Neuronal stem cell (in vitro differentiated cells): Measurements from ENCODE around the gene PCDHA5.
"Not testable (repeated sequence)": the region's sequence is repeated elsewhere in the genome, so short reads cannot be mapped to it uniquely, and the experiment has no call there.

ENCODE experiments used
- DNase-seq: peaks from one replicate; pipeline ENCODE4 v3.0.0-alpha.2; 2013; ENCODE audit warnings: low spot score
- H2AFZ ChIP-seq: one replicate; pipeline ENCODE4 v1.6.1; 2013; ENCODE audit warnings: mild to moderate bottlenecking, low read length, inconsistent platforms
- H2AK5ac ChIP-seq: 2 replicates; pipeline ENCODE4 v1.6.1; 2013; ENCODE audit warnings: low read depth, mild to moderate bottlenecking, inconsistent platforms, low read length, moderate library complexity, mixed read lengths
- H2BK120ac ChIP-seq: 2 replicates; pipeline ENCODE4 v1.6.1; 2013; ENCODE audit warnings: low read depth, mild to moderate bottlenecking, inconsistent platforms, low read length, moderate library complexity, mixed read lengths
- H2BK12ac ChIP-seq: one replicate; pipeline ENCODE4 v1.6.1; 2013; ENCODE audit warnings: low read length, inconsistent platforms
- H2BK15ac ChIP-seq: 2 replicates; pipeline ENCODE4 v1.6.1; 2013; ENCODE audit warnings: mild to moderate bottlenecking, low read length, inconsistent platforms, mixed read lengths
- H2BK5ac ChIP-seq: one replicate; pipeline ENCODE4 v1.6.1; 2013; ENCODE audit warnings: inconsistent platforms, mild to moderate bottlenecking, low read length, moderate library complexity
- H3K14ac ChIP-seq: one replicate; pipeline ENCODE4 v1.6.1; 2013; ENCODE audit warnings: low read length, inconsistent platforms
- H3K18ac ChIP-seq: 2 replicates; pipeline ENCODE4 v1.6.1; 2013; ENCODE audit warnings: low read length, inconsistent platforms
- H3K23ac ChIP-seq: 2 replicates; pipeline ENCODE4 v1.6.1; 2013; ENCODE audit warnings: low read depth, mild to moderate bottlenecking, mixed read lengths, low read length, inconsistent platforms; ENCODE audit not compliant: poor library complexity
- H3K27ac ChIP-seq: replicated peaks from 3 replicates; pipeline ENCODE4 v1.5.1; 2013; ENCODE audit warnings: low read length, inconsistent platforms
- H3K27me3 ChIP-seq, 3 experiments: 2 replicates each; pipeline ENCODE4 v1.6.1; 2013; ENCODE audit warnings: low read length in 3 of 3, mild to moderate bottlenecking in 2 of 3, inconsistent platforms in 1 of 3, low read depth in 1 of 3, mixed read lengths in 1 of 3, moderate library complexity in 1 of 3; ENCODE audit not compliant: control insufficient read depth in 3 of 3, insufficient read depth in 3 of 3
- H3K36me3 ChIP-seq, 2 donors: replicated peaks in 1 of 2; 2 replicates each; pipeline ENCODE4 v1.6.1; 2013; ENCODE audit warnings: low read length in 2 of 2; ENCODE audit not compliant: control insufficient read depth in 2 of 2, insufficient read depth in 2 of 2
- H3K4ac ChIP-seq: 2 replicates; pipeline ENCODE4 v1.6.1; 2013; ENCODE audit warnings: inconsistent platforms, mild to moderate bottlenecking, low read length, moderate library complexity
- H3K4me1 ChIP-seq, 2 donors: 1 replicate in 1 of 2; 2 replicates in 1 of 2; pipeline ENCODE4 v1.6.1; 2013; ENCODE audit warnings: low read length in 2 of 2, low read depth in 1 of 2; ENCODE audit not compliant: control insufficient read depth in 2 of 2, insufficient read depth in 1 of 2
- H3K4me2 ChIP-seq: one replicate; pipeline ENCODE4 v1.6.1; 2013; ENCODE audit warnings: mild to moderate bottlenecking, low read length, inconsistent platforms; ENCODE audit not compliant: insufficient read depth, poor library complexity, severe bottlenecking
- H3K4me3 ChIP-seq, 2 donors: 2 replicates each; pipeline ENCODE4 v1.5.1; 2013; ENCODE audit warnings: low read length in 2 of 2, mild to moderate bottlenecking in 2 of 2, inconsistent platforms in 1 of 2, moderate library complexity in 1 of 2
- H3K79me1 ChIP-seq: one replicate; pipeline ENCODE4 v1.6.1; 2013; ENCODE audit warnings: low read depth, mild to moderate bottlenecking, inconsistent platforms, low read length, moderate library complexity
- H3K9ac ChIP-seq: one replicate; pipeline ENCODE4 v1.6.1; 2013; ENCODE audit warnings: mild to moderate bottlenecking, low read depth, low read length, inconsistent platforms; ENCODE audit not compliant: poor library complexity
- H3K9me3 ChIP-seq, 2 donors: replicated peaks in 1 of 2; 2 replicates each; pipeline versions ENCODE3 to v1.6.1; 2013; ENCODE audit warnings: low read length in 2 of 2, mild to moderate bottlenecking in 2 of 2, inconsistent platforms in 1 of 2, low read depth in 1 of 2, mixed read lengths in 1 of 2, moderate library complexity in 1 of 2; ENCODE audit not compliant: control insufficient read depth in 2 of 2, insufficient read depth in 1 of 2
- H4K8ac ChIP-seq: one replicate; pipeline ENCODE4 v1.6.1; 2013; ENCODE audit warnings: low read depth, mild to moderate bottlenecking, inconsistent platforms, low read length, moderate library complexity
- H4K91ac ChIP-seq: one replicate; pipeline ENCODE4 v1.6.1; 2013; ENCODE audit warnings: low read length, low read depth, mild to moderate bottlenecking, inconsistent platforms; ENCODE audit not compliant: poor library complexity
- WGBS, 2 donors: extraction: QIAGEN DNeasy Blood & Tissue Kit; methylation state at CpG; one replicate each; pipeline ENCODE4 v1.1.7; 2013; ENCODE audit warnings: missing lambda C conversion rate in 2 of 2, mixed read lengths in 1 of 2; ENCODE audit not compliant: insufficient read length in 2 of 2, insufficient replicate concordance in 1 of 2; ENCODE audit errors: extremely low coverage in 2 of 2; 5-methylcytosine and 5-hydroxymethylcytosine counted together

The PCDHA5 gene

GRCh38 chr5:140796072-140796717 is 25.2 kb upstream of the PCDHA5 start:
- Histone ChIP-seq H3K4me2 (peak overlapping the region; percentile 11), H4K8ac (peak overlapping the region; percentile 52), H3K9me3 (peaks cover 24 to 53% of the 10 kb centered on the region in 2 donors), H3K4me3 (peak overlapping the region in 1 of 2 donors; percentile 69)
- H3K36me3 ChIP-seq, H2BK120ac ChIP-seq, H2BK15ac ChIP-seq, H3K9ac ChIP-seq, H2AK5ac ChIP-seq, H3K18ac ChIP-seq, H3K4ac ChIP-seq, H3K14ac ChIP-seq, H3K27me3 ChIP-seq, H3K23ac ChIP-seq, H2BK5ac ChIP-seq, H2AFZ ChIP-seq, DNase-seq, H3K4me1 ChIP-seq, H4K91ac ChIP-seq, H2BK12ac ChIP-seq, H3K79me1 ChIP-seq, H3K27ac ChIP-seq: not testable (repeated sequence)
- no CpG with 5 or more reads among the region's 72 CpGs for WGBS, 2 donors

GRCh38 chr5:140796718-140797095 is 24.7 kb upstream of the PCDHA5 start:
- H3K18ac ChIP-seq, result no peak overlapping the region
- peaks cover 2 to 8% of the 10 kb centered on the region in 2 donors for H3K36me3 ChIP-seq
- WGBS, 2 donors, result no CpG with 5 or more reads among the region's 39 CpGs
- H3K4me2 ChIP-seq, result no peak overlapping the region
- H3K4ac ChIP-seq, result no peak overlapping the region
- no peak overlapping the region for H2AFZ ChIP-seq
- H4K91ac ChIP-seq, result no peak overlapping the region
- H3K27me3 ChIP-seq, result no peaks in the 10 kb centered on the region
- H3K23ac ChIP-seq, result peak overlapping the region; percentile 89
- no peak overlapping the region for H2AK5ac ChIP-seq
- peaks cover 3% of the 10 kb centered on the region for H3K79me1 ChIP-seq
- no peak overlapping the region for H2BK120ac ChIP-seq
- peak overlapping the region; percentile 52 for H4K8ac ChIP-seq
- H2BK12ac ChIP-seq, result peak overlapping the region; percentile 41
- H2BK15ac ChIP-seq, result no peak overlapping the region
- peak overlapping the region in 1 of 2 donors; percentile 69 for H3K4me3 ChIP-seq
- peaks cover 24 to 58% of the 10 kb centered on the region in 2 donors for H3K9me3 ChIP-seq
- DNase-seq, result no peak
- H2BK5ac ChIP-seq, result no peak overlapping the region
- H3K9ac ChIP-seq, result peak overlapping the region; percentile 63
- no peaks in the 10 kb centered on the region for H3K4me1 ChIP-seq
- H3K14ac ChIP-seq, result peak overlapping the region; percentile 31
- H3K27ac ChIP-seq, result no peak overlapping the region

DNA sequence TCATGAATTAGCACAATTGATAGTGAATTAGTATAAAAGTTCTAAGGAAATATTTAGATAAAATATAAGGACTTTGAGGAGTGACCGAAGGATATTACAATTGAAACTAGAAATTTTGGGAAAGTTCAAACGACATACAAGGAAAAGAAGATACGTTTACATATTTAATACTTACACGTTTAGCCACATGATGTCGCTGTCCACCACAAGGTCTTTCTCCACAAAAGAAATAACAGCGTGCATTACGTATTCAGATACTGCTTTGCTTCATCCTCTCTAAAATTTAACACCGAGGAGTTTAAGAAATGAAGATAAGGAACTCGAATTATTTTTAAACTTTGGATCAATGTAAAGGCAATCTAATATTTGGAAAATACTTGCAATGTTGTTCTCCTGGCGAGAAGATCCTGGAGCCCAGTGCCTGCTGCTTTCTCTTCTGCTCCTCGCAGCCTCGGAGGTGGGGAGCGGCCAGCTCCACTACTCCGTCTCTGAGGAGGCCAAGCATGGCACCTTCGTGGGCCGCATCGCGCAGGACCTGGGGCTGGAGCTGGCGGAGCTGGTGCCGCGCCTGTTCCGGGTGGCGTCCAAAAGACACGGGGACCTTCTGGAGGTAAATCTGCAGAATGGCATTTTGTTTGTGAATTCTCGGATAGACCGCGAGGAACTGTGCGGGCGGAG is 20.5 kb upstream of the PCDHA5 start, which contains the start of gene PCDHA3:
Gene PCDHA3, plus strand, starts transcription at position 242 of the 678 bp plus-strand sequence.
- no peak within 1 kb of the TSS for H3K4ac ChIP-seq
- no peak within 1 kb of the TSS for H3K4me2 ChIP-seq

GRCh38 chr5:140801494-140801841 is 19.9 kb upstream of the PCDHA5 start:
- no peak overlapping the region for H2BK120ac ChIP-seq
- H3K79me1 ChIP-seq, result peaks cover 6% of the 10 kb centered on the region
- no peak overlapping the region for H2AK5ac ChIP-seq
- DNase-seq, result no peak
- no peak overlapping the region for H2BK12ac ChIP-seq
- WGBS, 2 donors, result no CpG with 5 or more reads among the region's 16 CpGs
- no peak overlapping the region for H3K4me3 ChIP-seq
- no peak overlapping the region for H3K9ac ChIP-seq
- H3K4me1 ChIP-seq, result no peaks in the 10 kb centered on the region
- H3K23ac ChIP-seq, result no peak overlapping the region
- H3K4ac ChIP-seq, result no peak overlapping the region
- H3K27ac ChIP-seq, result no peak overlapping the region
- H4K8ac ChIP-seq, result no peak overlapping the region
- no peaks in the 10 kb centered on the region for H3K27me3 ChIP-seq
- H2BK15ac ChIP-seq, result no peak overlapping the region
- peaks cover 5 to 14% of the 10 kb centered on the region in 2 donors for H3K36me3 ChIP-seq
- no peak overlapping the region for H2AFZ ChIP-seq
- H4K91ac ChIP-seq, result no peak overlapping the region
- no peak overlapping the region for H3K4me2 ChIP-seq
- peaks cover 23 to 54% of the 10 kb centered on the region in 2 donors for H3K9me3 ChIP-seq
- H3K14ac ChIP-seq, result no peak overlapping the region
- H3K18ac ChIP-seq, result no peak overlapping the region
- H2BK5ac ChIP-seq, result no peak overlapping the region

More for the DNA sequence above, 20.5 kb upstream of the PCDHA5 start, which contains the start of gene PCDHA3:
- Histone ChIP-seq H2AFZ (no peak within 1 kb of the TSS), H2BK15ac (no peak within 1 kb of the TSS), H3K4me1 (no peaks in the 10 kb centered on the region), H2BK120ac (no peak within 1 kb of the TSS), H3K4me3 (peak within 1 kb of the TSS in 1 of 2 donors; percentile 50), H3K14ac (no peak within 1 kb of the TSS), H3K27ac (no peak within 1 kb of the TSS), H3K23ac (no peak within 1 kb of the TSS), H3K18ac (no peak within 1 kb of the TSS), H3K9ac (no peak within 1 kb of the TSS), H2AK5ac (no peak within 1 kb of the TSS), H2BK12ac (no peak within 1 kb of the TSS), H2BK5ac (no peak within 1 kb of the TSS), H4K91ac (no peak within 1 kb of the TSS), H3K36me3 (peaks cover 5 to 16% of the 10 kb centered on the region in 2 donors), H3K27me3 (no peaks in the 10 kb centered on the region), H3K79me1 (peaks cover 6% of the 10 kb centered on the region), H3K9me3 (peaks cover 26 to 55% of the 10 kb centered on the region in 2 donors), H4K8ac (no peak within 1 kb of the TSS)
- WGBS, 2 donors, result no CpG with 5 or more reads among the region's 29 CpGs
- DNase-seq, result no peak
